Prostate gland (tissue), 2 donors: ENCODE measurements around the gene ADAP1. TPM values are rescaled to one million over a fixed set of nuclear protein-coding genes. Genes with fewer than 3 reads are reported as not detected.

ENCODE experiments used
- DNase-seq: peaks from one replicate; pipeline ENCODE4 v3.0.0-alpha.2; 2019; ENCODE audit warnings: low spot score
- H3K27ac ChIP-seq, 2 donors: fragments of 200-600 bp; sonication (generic); 2 replicates each; pipeline ENCODE4 v1.5.1; 2017 to 2019
- H3K27me3 ChIP-seq: fragments of 200-600 bp; sonication (generic); replicated peaks from 2 replicates; pipeline ENCODE4 v1.5.1; 2019; ENCODE audit not compliant: insufficient read depth
- H3K36me3 ChIP-seq, 2 donors: fragments of 200-600 bp; sonication (generic); 1 replicate in 1 of 2; 2 replicates in 1 of 2; pipeline versions ENCODE4 v1.5.1 to v1.8.1; 2017 to 2019
- H3K4me1 ChIP-seq: fragments of 200-600 bp; sonication (generic); replicated peaks from 2 replicates; pipeline ENCODE4 v1.5.1; 2019
- H3K4me3 ChIP-seq, 2 donors: fragments of 200-600 bp; sonication (generic); 2 replicates each; pipeline ENCODE4 v1.5.1; 2017 to 2019
- H3K9me3 ChIP-seq: fragments of 200-600 bp; sonication (generic); 2 replicates; pipeline ENCODE4 v1.5.1; 2017
- CTCF ChIP-seq, 4 experiments: fragments of 200-600 bp in 2 of 4; fragments of 450-650 bp in 2 of 4; sonication (generic) in 2 of 4; IDR thresholded peaks; 1 replicate in 3 of 4; 2 replicates in 1 of 4; pipeline ENCODE4 v1.5.1; 2016 to 2019; ENCODE audit warnings: antibody characterized with exemption in 4 of 4, mild to moderate bottlenecking in 2 of 4, moderate library complexity in 2 of 4
- POLR2A ChIP-seq: fragments of 450-650 bp; IDR thresholded peaks from one replicate; pipeline ENCODE4 v1.6.1; 2016; ENCODE audit warnings: antibody characterized with exemption, mild to moderate bottlenecking
- POLR2AphosphoS5 ChIP-seq: sonication (generic); formaldehyde crosslinking; IDR thresholded peaks from one replicate; pipeline ENCODE4 v1.6.1; 2017; ENCODE audit warnings: antibody characterized with exemption
- WGBS: methylation state at CpG from one replicate; pipeline ENCODE4 v1.1.5; 2018; 5-methylcytosine and 5-hydroxymethylcytosine counted together
- intact Hi-C: fragments of 100-400 bp; cut with DNase I; formaldehyde crosslinking; loops from one replicate; pipeline ENCODE4 v1.14.2; 2022
- total RNA-seq, 2 donors: library from RNA; depleted of rRNA; stranded (reverse); fragments of >200 nt; gene quantifications; one replicate each; pipeline ENCODE4 v1.1.0, GENCODE V29; 2016

Gene ADAP1
- total RNA-seq, 2 donors from 2014 or later, result 5.9 to 8.3 TPM

GRCh38 chr7:999149-999879, 44.8 kb upstream of the ADAP1 start:
- no peaks in the 10 kb centered on the region for H3K9me3 ChIP-seq
- H3K4me1 ChIP-seq, result no peaks in the 10 kb centered on the region
- TF ChIP-seq CTCF (IDR thresholded peaks at IDR 0.05) (no peak), POLR2AphosphoS5 (no peak), POLR2A (no peak)
- H3K27me3 ChIP-seq, result no peaks in the 10 kb centered on the region
- intact Hi-C loops, result no loop called here
- 90% methylated on average over 28 of the region's 28 CpGs for WGBS
- no peak overlapping the region for H3K4me3 ChIP-seq
- no peaks in the 10 kb centered on the region for H3K36me3 ChIP-seq
- no peak for DNase-seq
- H3K27ac ChIP-seq, result no peak overlapping the region

GRCh38 chr7:997404-998395, 43.2 kb upstream of the ADAP1 start:
- intact Hi-C loops, result no loop called here
- no peaks in the 10 kb centered on the region for H3K9me3 ChIP-seq
- no peak for DNase-seq
- 72% methylated on average over 39 of the region's 45 CpGs for WGBS
- no peaks in the 10 kb centered on the region for H3K4me1 ChIP-seq
- TF ChIP-seq POLR2A (no peak), CTCF (IDR thresholded peaks at IDR 0.05) (no peak)
- H3K4me3 ChIP-seq, result no peak overlapping the region
- no peak overlapping the region for H3K27ac ChIP-seq
- H3K36me3 ChIP-seq, result no peaks in the 10 kb centered on the region
- H3K27me3 ChIP-seq, result no peaks in the 10 kb centered on the region

- TF ChIP-seq POLR2AphosphoS5 (no peak), POLR2A (no peak), CTCF (IDR thresholded peaks at IDR 0.05) (no peak)
- Histone ChIP-seq H3K9me3 (no peaks in the 10 kb centered on the region), H3K36me3 (no peaks in the 10 kb centered on the region), H3K4me1 (no peaks in the 10 kb centered on the region), H3K27ac (no peak overlapping the region), H3K4me3 (no peak overlapping the region), H3K27me3 (no peaks in the 10 kb centered on the region)
- intact Hi-C loops, result no loop called here
- DNase-seq, result no peak
- WGBS, result 85% methylated on average over 31 of the region's 38 CpGs
These were observed 41.8 kb upstream of the ADAP1 start for GRCh38 chr7:996079-996872.

- intact Hi-C loops, result no loop called here
- Histone ChIP-seq H3K27ac (no peak overlapping the region), H3K4me1 (no peaks in the 10 kb centered on the region), H3K36me3 (no peaks in the 10 kb centered on the region), H3K9me3 (no peaks in the 10 kb centered on the region), H3K4me3 (no peak overlapping the region), H3K27me3 (no peaks in the 10 kb centered on the region)
- no peak for DNase-seq
- 89% methylated on average over 14 of the region's 14 CpGs for WGBS
- TF ChIP-seq CTCF (IDR thresholded peaks at IDR 0.05) (no peak), POLR2A (no peak), POLR2AphosphoS5 (no peak)
These were observed 41.1 kb upstream of the ADAP1 start for GRCh38 chr7:995571-995970.
